ENCODE measurements around the gene PLXNA3.
A peak's percentile ranks its signal among the peaks of the same experiment; 100 is the strongest.

Gene PLXNA3

DNA sequence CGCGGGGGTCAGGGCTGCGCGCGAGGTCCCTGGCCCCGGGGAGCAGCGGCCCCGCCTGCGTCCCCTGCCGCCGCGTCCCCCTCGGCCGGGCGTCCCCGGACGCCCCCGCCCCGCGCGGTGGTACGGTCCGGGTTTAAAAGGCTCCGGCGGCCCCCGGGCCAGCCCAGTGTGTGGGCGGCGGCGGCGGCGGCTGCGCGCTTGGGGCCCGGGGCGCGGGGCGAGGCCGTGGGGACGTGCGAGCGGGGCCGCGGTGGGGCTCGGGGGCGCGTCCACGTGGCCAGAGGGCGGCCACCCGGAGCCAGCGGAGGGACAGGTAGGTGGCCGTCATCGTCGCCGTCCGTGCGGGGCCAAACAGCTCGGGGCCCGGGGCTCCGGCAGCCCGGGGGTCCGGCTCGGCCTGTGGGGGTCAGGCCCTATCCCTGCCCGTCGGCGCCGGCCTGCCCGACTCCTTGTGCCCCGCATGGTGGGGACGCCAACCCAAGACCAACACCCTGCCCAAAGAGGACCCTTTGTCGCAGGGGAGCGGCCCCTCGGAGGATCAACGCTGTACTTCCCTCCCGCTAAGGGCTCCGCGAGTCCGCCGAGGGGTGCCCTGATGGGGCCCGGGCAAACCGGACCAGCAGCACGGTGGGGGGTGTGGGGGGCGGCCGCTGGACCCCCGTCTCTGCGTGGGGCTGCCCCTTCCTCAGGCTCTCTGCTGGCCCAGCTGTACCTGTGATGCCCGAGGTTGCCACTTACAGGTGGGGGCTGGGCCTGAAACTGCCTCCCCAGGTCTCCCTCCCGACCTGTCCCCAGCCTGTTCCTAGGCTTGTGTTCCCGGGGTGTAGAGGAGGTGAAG, at the start of gene PLXNA3:
Gene PLXNA3, plus strand, starts transcription at position 166 of the 838 bp plus-strand sequence. CDS start 1,903 bp downstream, outside the sequence.
- Histone ChIP-seq H3K4me3 (ENCODE audit: low read length) (peak within 1 kb of the TSS; percentile 84), H3K36me3 (ENCODE audit: control insufficient read depth, insufficient read depth, low read length, severe bottlenecking) (peaks cover 22% of the 10 kb centered on the region), H3K9me3 (ENCODE audit: control insufficient read depth, low read length) (no peaks in the 10 kb centered on the region), H3K4me1 (ENCODE audit: control insufficient read depth, insufficient read depth, low read length) (no peaks in the 10 kb centered on the region), H3K27me3 (replicated peaks; ENCODE audit: control insufficient read depth, insufficient read depth, low read length) (no peaks in the 10 kb centered on the region), H3K9ac (ENCODE audit: low read length) (peak within 1 kb of the TSS; percentile 90)
- DNase-seq (ENCODE audit: low read depth), result peak; percentile 74

DNA sequence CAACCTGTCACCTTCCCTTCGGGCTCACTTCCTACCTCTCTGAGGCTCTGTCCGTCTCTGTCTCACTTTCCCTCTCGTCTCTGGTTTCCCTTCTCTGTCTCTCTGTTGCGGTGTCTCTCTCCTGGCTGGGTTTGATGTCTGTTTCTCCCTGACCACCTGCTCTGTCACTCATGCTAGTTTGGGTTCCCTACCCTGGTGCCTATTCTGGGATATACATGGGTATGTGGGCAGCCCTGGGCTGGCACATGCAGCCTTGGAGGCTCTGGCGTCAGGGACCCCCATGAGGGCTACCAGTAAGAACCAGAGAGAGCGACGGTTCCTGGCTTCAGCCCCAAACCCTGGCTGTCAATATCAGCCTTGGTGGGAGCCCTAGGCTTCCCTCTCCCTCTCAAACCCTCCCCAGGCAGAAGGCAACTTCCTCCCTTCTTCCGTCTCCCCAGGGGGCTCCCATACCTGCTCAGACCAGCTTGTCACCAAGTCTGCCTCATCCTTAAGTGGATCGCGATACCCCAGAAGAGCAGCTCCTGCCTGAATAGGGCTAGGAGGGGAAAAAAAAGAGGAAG, 49.3 kb upstream of the PLXNA3 start:
- no peak for DNase-seq (ENCODE audit: low read depth)
- Histone ChIP-seq H3K4me1 (ENCODE audit: control insufficient read depth, insufficient read depth, low read length) (peaks cover 5% of the 10 kb centered on the region), H3K9ac (ENCODE audit: low read length) (peak overlapping the region; percentile 69), H3K4me3 (ENCODE audit: low read length) (peak overlapping the region; percentile 39), H3K27me3 (replicated peaks; ENCODE audit: control insufficient read depth, insufficient read depth, low read length) (no peaks in the 10 kb centered on the region), H3K9me3 (ENCODE audit: control insufficient read depth, low read length) (no peaks in the 10 kb centered on the region), H3K36me3 (ENCODE audit: control insufficient read depth, insufficient read depth, low read length, severe bottlenecking) (no peaks in the 10 kb centered on the region)

DNA sequence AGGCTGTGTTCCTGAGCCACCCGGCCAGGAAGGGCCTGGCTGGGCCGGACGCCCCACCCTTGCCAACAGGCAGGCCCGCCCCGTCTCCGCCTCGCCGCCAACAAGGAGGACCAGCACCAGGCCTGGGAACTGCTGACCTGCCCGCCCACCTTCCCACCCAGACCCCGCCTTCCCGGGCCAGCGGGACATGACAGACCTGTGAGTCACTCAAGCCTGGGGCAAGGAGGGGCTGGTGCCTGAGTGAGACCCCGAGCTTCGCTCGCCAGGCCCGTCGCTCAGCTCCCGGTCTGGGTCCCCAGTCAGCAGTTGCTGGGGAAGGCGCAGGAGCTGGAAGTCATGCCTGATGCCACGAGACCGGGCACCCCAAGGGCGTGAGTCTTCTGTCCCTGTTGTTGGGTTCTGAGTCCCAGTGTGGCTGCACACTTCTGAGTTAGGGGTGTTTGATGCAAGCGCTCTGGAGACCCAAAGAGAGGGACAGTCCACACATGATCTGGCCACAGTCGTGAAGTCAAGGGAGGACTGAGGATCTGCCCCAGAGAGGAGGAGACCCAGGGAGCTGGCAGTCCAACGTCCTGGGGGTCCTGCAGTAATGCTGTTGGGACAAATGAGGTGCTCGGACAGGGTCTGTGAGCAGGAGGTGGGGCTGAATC, 48.7 kb upstream of the PLXNA3 start, which contains the start of gene DNASE1L1:
Gene DNASE1L1, minus strand, starts transcription at position 33 of the 650 bp plus-strand sequence. CDS start 3,686 bp downstream, outside the sequence.
- Histone ChIP-seq H3K27me3 (replicated peaks; ENCODE audit: control insufficient read depth, insufficient read depth, low read length) (no peaks in the 10 kb centered on the region), H3K4me3 (ENCODE audit: low read length) (peak within 1 kb of the TSS; percentile 39), H3K9ac (ENCODE audit: low read length) (peak within 1 kb of the TSS; percentile 69), H3K9me3 (ENCODE audit: control insufficient read depth, low read length) (no peaks in the 10 kb centered on the region), H3K36me3 (ENCODE audit: control insufficient read depth, insufficient read depth, low read length, severe bottlenecking) (no peaks in the 10 kb centered on the region), H3K4me1 (ENCODE audit: control insufficient read depth, insufficient read depth, low read length) (peaks cover 5% of the 10 kb centered on the region)
- DNase-seq (ENCODE audit: low read depth), result peak; percentile 84

DNA sequence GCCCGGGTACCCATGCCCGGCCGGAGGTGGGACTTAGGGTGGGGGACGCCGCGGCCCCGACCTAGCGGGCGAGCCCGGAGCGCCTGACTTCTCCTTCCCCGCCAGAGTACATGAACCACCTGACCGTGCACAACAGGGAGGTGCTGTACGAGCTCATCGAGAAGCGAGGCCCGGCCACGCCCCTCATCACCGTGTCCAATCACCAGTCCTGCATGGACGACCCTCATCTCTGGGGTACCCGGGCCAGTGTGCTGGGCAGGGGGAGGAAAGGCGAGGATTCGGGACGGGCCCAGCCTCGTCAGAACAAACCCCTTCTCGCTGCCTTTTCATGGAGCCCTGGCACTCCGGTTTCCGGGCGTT, 46.1 kb upstream of the PLXNA3 start:
- H3K36me3 ChIP-seq (ENCODE audit: control insufficient read depth, insufficient read depth, low read length, severe bottlenecking), result no peaks in the 10 kb centered on the region
- peaks cover 5% of the 10 kb centered on the region for H3K4me1 ChIP-seq (ENCODE audit: control insufficient read depth, insufficient read depth, low read length)
- peak overlapping the region; percentile 80 for H3K4me3 ChIP-seq (ENCODE audit: low read length)
- H3K9me3 ChIP-seq (ENCODE audit: control insufficient read depth, low read length), result no peaks in the 10 kb centered on the region
- H3K9ac ChIP-seq (ENCODE audit: low read length), result peak overlapping the region; percentile 88
- peak; percentile 54 for DNase-seq (ENCODE audit: low read depth)
- no peaks in the 10 kb centered on the region for H3K27me3 ChIP-seq (replicated peaks; ENCODE audit: control insufficient read depth, insufficient read depth, low read length)

DNA sequence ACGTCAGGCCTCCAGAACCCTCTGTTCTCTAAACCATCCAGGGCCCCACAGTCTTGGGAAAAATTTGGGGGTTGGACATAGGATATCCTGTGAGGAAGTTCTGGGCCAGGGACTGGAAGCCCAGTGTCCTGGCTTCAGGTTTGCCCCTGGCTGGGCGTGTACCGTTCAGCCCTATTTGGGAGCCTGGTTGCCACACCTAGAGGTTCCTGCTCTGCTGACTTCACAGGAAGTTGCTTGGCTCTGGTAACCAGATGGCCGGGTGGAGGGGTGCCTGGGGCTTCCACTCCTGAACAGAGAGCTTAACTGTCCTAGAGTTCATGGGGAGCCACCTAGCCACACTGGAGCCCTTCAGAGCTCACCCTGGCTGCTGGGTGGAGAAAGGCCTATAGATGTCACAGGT, 45.6 kb upstream of the PLXNA3 start:
- no peaks in the 10 kb centered on the region for H3K9me3 ChIP-seq (ENCODE audit: control insufficient read depth, low read length)
- peak; percentile 15 for DNase-seq (ENCODE audit: low read depth)
- H3K4me3 ChIP-seq (ENCODE audit: low read length), result peak overlapping the region; percentile 80
- H3K36me3 ChIP-seq (ENCODE audit: control insufficient read depth, insufficient read depth, low read length, severe bottlenecking), result no peaks in the 10 kb centered on the region
- peak overlapping the region; percentile 88 for H3K9ac ChIP-seq (ENCODE audit: low read length)
- H3K27me3 ChIP-seq (replicated peaks; ENCODE audit: control insufficient read depth, insufficient read depth, low read length), result no peaks in the 10 kb centered on the region
- peaks cover 5% of the 10 kb centered on the region for H3K4me1 ChIP-seq (ENCODE audit: control insufficient read depth, insufficient read depth, low read length)

DNA sequence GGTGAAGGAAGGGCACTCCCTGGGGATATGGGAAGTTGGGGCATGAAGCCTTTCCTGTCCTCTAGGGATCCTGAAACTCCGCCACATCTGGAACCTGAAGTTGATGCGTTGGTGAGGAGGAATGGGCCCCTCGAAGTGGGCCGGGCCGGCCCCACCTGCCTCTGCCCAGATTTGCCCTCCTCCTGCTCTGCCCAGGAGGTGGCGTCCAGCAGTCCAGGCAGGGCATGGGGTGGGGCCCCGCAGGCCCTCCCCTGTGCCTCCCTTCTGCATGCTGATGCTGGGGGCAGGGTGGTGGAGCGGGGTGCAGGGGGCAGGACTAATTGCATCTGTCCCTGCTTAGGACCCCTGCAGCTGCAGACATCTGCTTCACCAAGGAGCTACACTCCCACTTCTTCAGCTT, 44.9 kb upstream of the PLXNA3 start:
- DNase-seq (ENCODE audit: low read depth), result no peak
- Histone ChIP-seq H3K4me1 (ENCODE audit: control insufficient read depth, insufficient read depth, low read length) (peaks cover 5% of the 10 kb centered on the region), H3K9me3 (ENCODE audit: control insufficient read depth, low read length) (no peaks in the 10 kb centered on the region), H3K4me3 (ENCODE audit: low read length) (no peak overlapping the region), H3K36me3 (ENCODE audit: control insufficient read depth, insufficient read depth, low read length, severe bottlenecking) (no peaks in the 10 kb centered on the region), H3K27me3 (replicated peaks; ENCODE audit: control insufficient read depth, insufficient read depth, low read length) (no peaks in the 10 kb centered on the region), H3K9ac (ENCODE audit: low read length) (no peak overlapping the region)

DNA sequence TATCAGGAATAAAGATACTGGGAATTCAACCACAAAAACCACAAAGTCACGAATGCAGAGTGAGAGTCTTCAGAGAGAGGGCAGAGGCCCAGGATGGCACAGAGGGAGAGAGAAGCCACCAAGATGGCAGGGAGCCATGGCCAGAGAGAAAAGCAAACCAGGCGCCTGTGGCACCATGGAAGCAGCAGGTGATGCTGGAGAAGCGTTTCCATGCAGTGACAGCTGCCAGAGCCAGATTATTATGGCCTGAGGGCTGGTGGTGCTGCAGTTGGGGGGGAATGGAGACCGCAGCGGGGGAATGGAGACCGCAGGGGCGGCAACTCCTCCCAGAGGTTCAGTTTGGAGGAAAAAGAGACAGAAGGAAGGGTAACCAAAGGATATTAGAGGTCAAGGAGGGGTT, 40.9 kb upstream of the PLXNA3 start:
- Histone ChIP-seq H3K4me3 (ENCODE audit: low read length) (no peak overlapping the region), H3K9me3 (ENCODE audit: control insufficient read depth, low read length) (no peaks in the 10 kb centered on the region), H3K4me1 (ENCODE audit: control insufficient read depth, insufficient read depth, low read length) (peaks cover 5% of the 10 kb centered on the region), H3K27me3 (replicated peaks; ENCODE audit: control insufficient read depth, insufficient read depth, low read length) (peaks cover 4% of the 10 kb centered on the region), H3K9ac (ENCODE audit: low read length) (no peak overlapping the region), H3K36me3 (ENCODE audit: control insufficient read depth, insufficient read depth, low read length, severe bottlenecking) (peaks cover 2% of the 10 kb centered on the region)
- no peak for DNase-seq (ENCODE audit: low read depth)

DNA sequence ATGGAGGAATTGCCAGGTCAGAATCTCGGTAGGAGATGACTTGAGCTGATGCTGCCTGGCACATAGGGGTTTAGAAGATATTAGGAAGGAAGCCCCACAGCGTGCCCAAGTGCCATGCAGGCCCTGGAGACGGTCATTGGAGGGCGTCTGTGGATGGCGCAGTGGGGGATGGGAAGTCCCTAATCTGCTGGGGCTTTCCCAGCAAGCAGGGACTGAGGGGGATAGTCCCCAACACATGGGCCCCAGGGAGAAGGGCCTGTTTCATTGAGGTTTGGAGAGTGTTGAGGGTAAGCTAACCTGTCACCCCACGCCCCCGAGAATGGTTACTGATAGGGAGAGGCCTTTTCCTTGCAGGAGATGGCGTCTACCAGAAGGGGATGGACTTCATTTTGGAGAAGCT, 38.9 kb upstream of the PLXNA3 start:
- no peak for DNase-seq (ENCODE audit: low read depth)
- H3K4me3 ChIP-seq (ENCODE audit: low read length), result no peak overlapping the region
- no peaks in the 10 kb centered on the region for H3K9me3 ChIP-seq (ENCODE audit: control insufficient read depth, low read length)
- H3K4me1 ChIP-seq (ENCODE audit: control insufficient read depth, insufficient read depth, low read length), result no peaks in the 10 kb centered on the region
- H3K9ac ChIP-seq (ENCODE audit: low read length), result no peak overlapping the region
- peaks cover 4% of the 10 kb centered on the region for H3K27me3 ChIP-seq (replicated peaks; ENCODE audit: control insufficient read depth, insufficient read depth, low read length)
- peaks cover 2% of the 10 kb centered on the region for H3K36me3 ChIP-seq (ENCODE audit: control insufficient read depth, insufficient read depth, low read length, severe bottlenecking)

DNA sequence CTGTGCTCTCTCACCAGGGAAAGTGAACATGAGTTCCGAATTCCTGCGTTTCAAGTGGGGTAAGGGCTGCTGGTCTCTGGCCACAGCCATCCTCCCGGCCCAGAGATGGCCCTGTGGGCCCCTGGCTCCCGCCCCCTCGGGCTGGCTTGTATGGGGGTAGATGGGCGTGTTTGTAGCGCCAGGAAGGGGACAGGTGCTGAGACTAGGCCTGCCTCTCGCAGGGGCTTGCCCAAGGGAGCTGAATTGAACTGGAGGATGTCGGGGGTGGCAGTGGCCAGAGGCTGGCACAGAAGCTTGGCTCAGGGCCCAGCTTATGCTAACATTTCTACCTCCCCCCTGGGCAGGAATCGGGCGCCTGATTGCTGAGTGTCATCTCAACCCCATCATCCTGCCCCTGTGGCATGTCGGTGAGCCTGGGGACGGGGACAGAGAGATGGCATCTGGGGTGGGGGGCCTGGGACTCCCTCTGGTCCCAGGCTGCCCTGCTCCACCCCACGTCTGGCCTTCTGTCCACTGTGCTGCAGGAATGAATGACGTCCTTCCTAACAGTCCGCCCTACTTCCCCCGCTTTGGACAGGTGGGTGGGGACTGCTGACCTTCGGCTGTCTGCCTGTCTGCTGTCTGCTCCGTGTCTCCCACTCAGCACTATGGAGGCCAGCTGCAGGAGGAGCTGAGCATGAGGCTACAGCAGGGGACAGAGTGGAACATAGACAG, 38.2 kb upstream of the PLXNA3 start:
- H3K27me3 ChIP-seq (replicated peaks; ENCODE audit: control insufficient read depth, insufficient read depth, low read length), result peaks cover 4% of the 10 kb centered on the region
- H3K36me3 ChIP-seq (ENCODE audit: control insufficient read depth, insufficient read depth, low read length, severe bottlenecking), result peaks cover 2% of the 10 kb centered on the region
- no peak for DNase-seq (ENCODE audit: low read depth)

DNA sequence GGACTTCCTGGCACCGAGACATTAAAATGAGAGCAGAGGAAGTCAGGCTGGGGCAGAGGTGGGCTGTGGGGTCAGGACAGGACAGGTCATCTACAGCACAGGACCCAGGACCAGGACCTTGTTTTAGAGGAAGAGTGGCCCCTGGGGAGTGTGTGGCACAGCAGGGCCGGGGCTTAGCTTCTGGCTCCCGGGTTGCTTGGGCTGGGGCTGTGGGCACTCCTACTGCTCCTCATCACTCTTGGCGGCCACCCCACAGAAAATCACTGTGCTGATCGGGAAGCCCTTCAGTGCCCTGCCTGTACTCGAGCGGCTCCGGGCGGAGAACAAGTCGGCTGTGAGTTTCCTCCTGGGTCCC, 37.7 kb upstream of the PLXNA3 start:
- Histone ChIP-seq H3K4me1 (ENCODE audit: control insufficient read depth, insufficient read depth, low read length) (no peaks in the 10 kb centered on the region), H3K27me3 (replicated peaks; ENCODE audit: control insufficient read depth, insufficient read depth, low read length) (peaks cover 4% of the 10 kb centered on the region), H3K36me3 (ENCODE audit: control insufficient read depth, insufficient read depth, low read length, severe bottlenecking) (peaks cover 2% of the 10 kb centered on the region), H3K4me3 (ENCODE audit: low read length) (no peak overlapping the region), H3K9me3 (ENCODE audit: control insufficient read depth, low read length) (no peaks in the 10 kb centered on the region), H3K9ac (ENCODE audit: low read length) (no peak overlapping the region)
- DNase-seq (ENCODE audit: low read depth), result no peak

More for the DNA sequence above, 38.2 kb upstream of the PLXNA3 start:
- H3K9ac ChIP-seq (ENCODE audit: low read length), result no peak overlapping the region
- no peaks in the 10 kb centered on the region for H3K4me1 ChIP-seq (ENCODE audit: control insufficient read depth, insufficient read depth, low read length)
- H3K4me3 ChIP-seq (ENCODE audit: low read length), result no peak overlapping the region
- H3K9me3 ChIP-seq (ENCODE audit: control insufficient read depth, low read length), result no peaks in the 10 kb centered on the region
